Measurements from ENCODE around the gene GCLC. TPM values are rescaled to one million over a fixed set of nuclear protein-coding genes. Genes with fewer than 3 reads are reported as not detected.

Gene GCLC
- total and polyA plus RNA-seq, 2 experiments from 2014 or later = 16.9 to 40.3 TPM

DNA sequence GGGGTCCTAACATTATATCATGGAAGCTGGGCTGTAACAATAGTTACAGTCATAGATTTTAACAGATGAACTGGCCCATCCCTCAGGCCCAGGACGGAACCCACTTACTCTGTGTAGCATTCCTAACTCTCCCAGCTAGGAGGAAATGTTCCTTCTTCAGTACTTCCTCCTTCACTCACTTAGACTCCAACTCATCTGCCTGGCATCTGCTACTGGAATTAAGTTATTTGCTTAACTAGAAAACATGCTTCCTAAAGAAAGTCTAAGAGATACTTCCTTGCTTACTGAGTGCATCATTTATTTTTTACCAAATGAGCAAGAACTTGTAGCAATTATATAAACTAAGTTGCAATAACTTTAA, 20.5 kb downstream of the GCLC start:
- Histone ChIP-seq H4K20me1 (replicated peaks; ENCODE audit: insufficient read depth) (peaks cover 13% of the 10 kb centered on the region; the same call in 1 of the 2 replicates), H3K4me2 (peak overlapping the region; percentile 37), H3K79me2 (replicated peaks; ENCODE audit: insufficient read depth) (peaks cover 96% of the 10 kb centered on the region), H3F3A (replicated peaks; ENCODE audit: low read depth) (no peaks in the 10 kb centered on the region), H3K27me3 (ENCODE audit: insufficient read depth) (no peaks in the 10 kb centered on the region), H2AFZ (no peak overlapping the region), H3K4me1 (ENCODE audit: insufficient read depth) (peaks cover 50% of the 10 kb centered on the region), H3K36me3 (ENCODE audit: insufficient read depth) (peaks cover 4% of the 10 kb centered on the region; the same call in 1 of the 2 replicates), H3K27ac (ENCODE audit: low read depth) (no peak overlapping the region), H3K9me2 (ENCODE audit: insufficient read depth) (no peaks in the 10 kb centered on the region), H3K4me3 (no peak overlapping the region)
- TF ChIP-seq ZNF331 (CRISPR knock-in tag; IDR thresholded peaks at IDR 0.05; ENCODE audit: low read depth) = no peak
- no peak for TF ChIP-seq CREB1 (CRISPR knock-in tag; IDR thresholded peaks at IDR 0.05; ENCODE audit: low read depth)
- TF ChIP-seq, protein P1, sequence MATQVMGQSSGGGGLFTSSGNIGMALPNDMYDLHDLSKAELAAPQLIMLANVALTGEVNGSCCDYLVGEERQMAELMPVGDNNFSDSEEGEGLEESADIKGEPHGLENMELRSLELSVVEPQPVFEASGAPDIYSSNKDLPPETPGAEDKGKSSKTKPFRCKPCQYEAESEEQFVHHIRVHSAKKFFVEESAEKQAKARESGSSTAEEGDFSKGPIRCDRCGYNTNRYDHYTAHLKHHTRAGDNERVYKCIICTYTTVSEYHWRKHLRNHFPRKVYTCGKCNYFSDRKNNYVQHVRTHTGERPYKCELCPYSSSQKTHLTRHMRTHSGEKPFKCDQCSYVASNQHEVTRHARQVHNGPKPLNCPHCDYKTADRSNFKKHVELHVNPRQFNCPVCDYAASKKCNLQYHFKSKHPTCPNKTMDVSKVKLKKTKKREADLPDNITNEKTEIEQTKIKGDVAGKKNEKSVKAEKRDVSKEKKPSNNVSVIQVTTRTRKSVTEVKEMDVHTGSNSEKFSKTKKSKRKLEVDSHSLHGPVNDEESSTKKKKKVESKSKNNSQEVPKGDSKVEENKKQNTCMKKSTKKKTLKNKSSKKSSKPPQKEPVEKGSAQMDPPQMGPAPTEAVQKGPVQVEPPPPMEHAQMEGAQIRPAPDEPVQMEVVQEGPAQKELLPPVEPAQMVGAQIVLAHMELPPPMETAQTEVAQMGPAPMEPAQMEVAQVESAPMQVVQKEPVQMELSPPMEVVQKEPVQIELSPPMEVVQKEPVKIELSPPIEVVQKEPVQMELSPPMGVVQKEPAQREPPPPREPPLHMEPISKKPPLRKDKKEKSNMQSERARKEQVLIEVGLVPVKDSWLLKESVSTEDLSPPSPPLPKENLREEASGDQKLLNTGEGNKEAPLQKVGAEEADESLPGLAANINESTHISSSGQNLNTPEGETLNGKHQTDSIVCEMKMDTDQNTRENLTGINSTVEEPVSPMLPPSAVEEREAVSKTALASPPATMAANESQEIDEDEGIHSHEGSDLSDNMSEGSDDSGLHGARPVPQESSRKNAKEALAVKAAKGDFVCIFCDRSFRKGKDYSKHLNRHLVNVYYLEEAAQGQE (IDR thresholded peaks at IDR 0.05; ENCODE audit: unreplicated experiment) = no peak
- TF ChIP-seq EZH2phosphoT487 (IDR thresholded peaks at IDR 0.05; ENCODE audit: unreplicated experiment) = no peak
- TF ChIP-seq, protein P2, sequence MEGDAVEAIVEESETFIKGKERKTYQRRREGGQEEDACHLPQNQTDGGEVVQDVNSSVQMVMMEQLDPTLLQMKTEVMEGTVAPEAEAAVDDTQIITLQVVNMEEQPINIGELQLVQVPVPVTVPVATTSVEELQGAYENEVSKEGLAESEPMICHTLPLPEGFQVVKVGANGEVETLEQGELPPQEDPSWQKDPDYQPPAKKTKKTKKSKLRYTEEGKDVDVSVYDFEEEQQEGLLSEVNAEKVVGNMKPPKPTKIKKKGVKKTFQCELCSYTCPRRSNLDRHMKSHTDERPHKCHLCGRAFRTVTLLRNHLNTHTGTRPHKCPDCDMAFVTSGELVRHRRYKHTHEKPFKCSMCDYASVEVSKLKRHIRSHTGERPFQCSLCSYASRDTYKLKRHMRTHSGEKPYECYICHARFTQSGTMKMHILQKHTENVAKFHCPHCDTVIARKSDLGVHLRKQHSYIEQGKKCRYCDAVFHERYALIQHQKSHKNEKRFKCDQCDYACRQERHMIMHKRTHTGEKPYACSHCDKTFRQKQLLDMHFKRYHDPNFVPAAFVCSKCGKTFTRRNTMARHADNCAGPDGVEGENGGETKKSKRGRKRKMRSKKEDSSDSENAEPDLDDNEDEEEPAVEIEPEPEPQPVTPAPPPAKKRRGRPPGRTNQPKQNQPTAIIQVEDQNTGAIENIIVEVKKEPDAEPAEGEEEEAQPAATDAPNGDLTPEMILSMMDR (conservative IDR thresholded peaks at IDR 0.05; ENCODE audit: low read depth in 2 of 2) = no peak
- TF ChIP-seq STAT1 (IDR thresholded peaks at IDR 0.05; ENCODE audit: unreplicated experiment) = no peak
- TF ChIP-seq NANOG (IDR thresholded peaks at IDR 0.05; ENCODE audit: borderline replicate concordance) = no peak
- no peak for TF ChIP-seq ETS1 (IDR thresholded peaks at IDR 0.05)
- peak; percentile 55 for DNase-seq (ENCODE audit: low spot score)
- H3K9me3 Mint-ChIP-seq = no peaks in the 10 kb centered on the region
- H3K27me3 Mint-ChIP-seq (ENCODE audit: insufficient read depth, low read depth, poor library complexity) = peaks cover 4% of the 10 kb centered on the region
- no peak overlapping the region for H3K4me3 Mint-ChIP-seq
- peak; percentile 58 for ATAC-seq
- peaks cover 57% of the 10 kb centered on the region for H3K4me1 Mint-ChIP-seq
- H3K27ac Mint-ChIP-seq = no peak overlapping the region; the same call in 1 of the 2 replicates
- H3K36me3 Mint-ChIP-seq (ENCODE audit: low read depth) = peaks cover 16% of the 10 kb centered on the region
